Measurements from ENCODE around the gene SHQ1. TPM values are rescaled to one million over a fixed set of nuclear protein-coding genes. Genes with fewer than 3 reads are reported as not detected.

Gene SHQ1
- total RNA-seq, 1 experiment from 2014 or later = 14.0 TPM

GRCh38 chr3:72821161-72821781 lies 27.0 kb downstream of the SHQ1 start:
- Histone ChIP-seq H3K27ac (no peak overlapping the region), H3K9me3 (replicated peaks) (no peaks in the 10 kb centered on the region)

GRCh38 chr3:72820415-72820814 lies 27.8 kb downstream of the SHQ1 start:
- no peak overlapping the region for H3K27ac ChIP-seq
- no peaks in the 10 kb centered on the region for H3K36me3 ChIP-seq
- no peaks in the 10 kb centered on the region for H3K9me3 ChIP-seq (replicated peaks)
- no peaks in the 10 kb centered on the region for H3K27me3 ChIP-seq
- H3K4me3 ChIP-seq = no peak overlapping the region
- DNase-seq = no peak
- peaks cover 3% of the 10 kb centered on the region; the same call in 1 of the 2 replicates for H3K4me1 ChIP-seq

More at GRCh38 chr3:72821161-72821781, 27.0 kb downstream of the SHQ1 start:
- DNase-seq = peak in 1 of 2 experiments; percentile 5
- Histone ChIP-seq H3K4me3 (no peak overlapping the region), H3K27me3 (no peaks in the 10 kb centered on the region), H3K4me1 (peaks cover 3% of the 10 kb centered on the region; the same call in 1 of the 2 replicates), H3K36me3 (no peaks in the 10 kb centered on the region)

GRCh38 chr3:72818905-72819304 lies 29.3 kb downstream of the SHQ1 start:
- Histone ChIP-seq H3K9me3 (replicated peaks) (no peaks in the 10 kb centered on the region), H3K4me3 (no peak overlapping the region), H3K27ac (no peak overlapping the region), H3K27me3 (no peaks in the 10 kb centered on the region), H3K36me3 (no peaks in the 10 kb centered on the region), H3K4me1 (peaks cover 3% of the 10 kb centered on the region; the same call in 1 of the 2 replicates)
- DNase-seq = no peak

- Histone ChIP-seq H3K27me3 (no peaks in the 10 kb centered on the region), H3K4me1 (peaks cover 3% of the 10 kb centered on the region; the same call in 1 of the 2 replicates), H3K4me3 (no peak overlapping the region), H3K9me3 (replicated peaks) (no peaks in the 10 kb centered on the region), H3K36me3 (no peaks in the 10 kb centered on the region), H3K27ac (no peak overlapping the region)
- peak; percentile 9 to 59 for DNase-seq
Observed at GRCh38 chr3:72818092-72818773, 30.0 kb downstream of the SHQ1 start.

- no peaks in the 10 kb centered on the region; the same call in 1 of the 2 replicates for H3K4me1 ChIP-seq
- H3K9me3 ChIP-seq (replicated peaks) = no peaks in the 10 kb centered on the region
- no peaks in the 10 kb centered on the region for H3K27me3 ChIP-seq
- no peak for DNase-seq
- H3K27ac ChIP-seq = no peak overlapping the region
- no peak overlapping the region for H3K4me3 ChIP-seq
- no peaks in the 10 kb centered on the region for H3K36me3 ChIP-seq
Observed at GRCh38 chr3:72816862-72817355, 31.3 kb downstream of the SHQ1 start.

GRCh38 chr3:72814308-72814707 lies 33.9 kb downstream of the SHQ1 start:
- H3K4me3 ChIP-seq = no peak overlapping the region
- H3K27me3 ChIP-seq = no peaks in the 10 kb centered on the region
- DNase-seq = no peak
- H3K36me3 ChIP-seq = no peaks in the 10 kb centered on the region
- H3K27ac ChIP-seq = no peak overlapping the region
- H3K4me1 ChIP-seq = no peaks in the 10 kb centered on the region; the same call in 1 of the 2 replicates
- H3K9me3 ChIP-seq (replicated peaks) = no peaks in the 10 kb centered on the region

GRCh38 chr3:72812201-72812600 lies 36.0 kb downstream of the SHQ1 start:
- no peak for DNase-seq
- Histone ChIP-seq H3K4me1 (no peaks in the 10 kb centered on the region), H3K36me3 (no peaks in the 10 kb centered on the region), H3K4me3 (no peak overlapping the region), H3K27me3 (no peaks in the 10 kb centered on the region), H3K27ac (no peak overlapping the region), H3K9me3 (replicated peaks) (no peaks in the 10 kb centered on the region)

- no peak overlapping the region for H3K27ac ChIP-seq
- H3K9me3 ChIP-seq (replicated peaks) = no peaks in the 10 kb centered on the region
- H3K4me3 ChIP-seq = no peak overlapping the region
- no peak for DNase-seq
- H3K36me3 ChIP-seq = no peaks in the 10 kb centered on the region
- no peaks in the 10 kb centered on the region for H3K27me3 ChIP-seq
- no peaks in the 10 kb centered on the region for H3K4me1 ChIP-seq
Observed at GRCh38 chr3:72811571-72811970, 36.7 kb downstream of the SHQ1 start.

- no peak overlapping the region for H3K4me3 ChIP-seq
- H3K4me1 ChIP-seq = no peaks in the 10 kb centered on the region
- no peaks in the 10 kb centered on the region for H3K27me3 ChIP-seq
- no peak for DNase-seq
- no peak overlapping the region for H3K27ac ChIP-seq
- H3K36me3 ChIP-seq = no peaks in the 10 kb centered on the region
- H3K9me3 ChIP-seq (replicated peaks) = no peaks in the 10 kb centered on the region
Observed at GRCh38 chr3:72810659-72811434, 37.4 kb downstream of the SHQ1 start.

GRCh38 chr3:72810063-72810462 lies 38.2 kb downstream of the SHQ1 start:
- DNase-seq = no peak
- Histone ChIP-seq H3K4me1 (no peaks in the 10 kb centered on the region), H3K9me3 (replicated peaks) (no peaks in the 10 kb centered on the region), H3K27me3 (no peaks in the 10 kb centered on the region), H3K27ac (no peak overlapping the region), H3K36me3 (no peaks in the 10 kb centered on the region), H3K4me3 (no peak overlapping the region)

GRCh38 chr3:72804361-72804760 lies 43.9 kb downstream of the SHQ1 start:
- H3K4me3 ChIP-seq = no peak overlapping the region
- no peaks in the 10 kb centered on the region for H3K4me1 ChIP-seq

GRCh38 chr3:72803573-72803972 lies 44.7 kb downstream of the SHQ1 start:
- DNase-seq = no peak
- no peak overlapping the region for H3K27ac ChIP-seq
- no peak overlapping the region for H3K4me3 ChIP-seq
- no peaks in the 10 kb centered on the region for H3K36me3 ChIP-seq
- H3K9me3 ChIP-seq (replicated peaks) = no peaks in the 10 kb centered on the region
- H3K4me1 ChIP-seq = no peaks in the 10 kb centered on the region
- H3K27me3 ChIP-seq = no peaks in the 10 kb centered on the region

More at GRCh38 chr3:72804361-72804760, 43.9 kb downstream of the SHQ1 start:
- Histone ChIP-seq H3K9me3 (replicated peaks) (no peaks in the 10 kb centered on the region), H3K27ac (no peak overlapping the region), H3K36me3 (no peaks in the 10 kb centered on the region), H3K27me3 (no peaks in the 10 kb centered on the region)
- no peak for DNase-seq

GRCh38 chr3:72802001-72802400 lies 46.2 kb downstream of the SHQ1 start:
- H3K36me3 ChIP-seq = no peaks in the 10 kb centered on the region
- H3K27me3 ChIP-seq = no peaks in the 10 kb centered on the region
- no peaks in the 10 kb centered on the region for H3K4me1 ChIP-seq
- DNase-seq = no peak
- H3K27ac ChIP-seq = no peak overlapping the region
- no peak overlapping the region for H3K4me3 ChIP-seq
- no peaks in the 10 kb centered on the region for H3K9me3 ChIP-seq (replicated peaks)

GRCh38 chr3:72800869-72801268 lies 47.4 kb downstream of the SHQ1 start:
- no peaks in the 10 kb centered on the region for H3K4me1 ChIP-seq

More at GRCh38 chr3:72800869-72801268, 47.4 kb downstream of the SHQ1 start:
- no peak for DNase-seq
- Histone ChIP-seq H3K27ac (no peak overlapping the region), H3K9me3 (replicated peaks) (no peaks in the 10 kb centered on the region), H3K36me3 (no peaks in the 10 kb centered on the region), H3K27me3 (no peaks in the 10 kb centered on the region), H3K4me3 (no peak overlapping the region)

All from SJCRH30 (cell line).